ENCODE measurements around the gene LDLRAD4. TPM values are rescaled to one million over a fixed set of nuclear protein-coding genes. Genes with fewer than 3 reads are reported as not detected.

Gene LDLRAD4
- total and polyA plus RNA-seq, 2 experiments from 2014 or later, result 0.73 to 1.9 TPM

- H3K4me3 ChIP-seq, result no peak overlapping the region
- H3K27me3 ChIP-seq (ENCODE audit: insufficient read depth), result no peaks in the 10 kb centered on the region
- no peak overlapping the region for H3K4me2 ChIP-seq
- H4K20me1 ChIP-seq (replicated peaks; ENCODE audit: insufficient read depth), result 0 out of 2 replicates have a peak, but pooled peaks cover 3% of the 10 kb centered on the region
- H3K9me3 Mint-ChIP-seq, result no peaks in the 10 kb centered on the region
- H3K36me3 ChIP-seq (ENCODE audit: insufficient read depth), result no peaks in the 10 kb centered on the region
- no peak overlapping the region for H3K4me3 Mint-ChIP-seq
- H3K27ac ChIP-seq (ENCODE audit: low read depth), result no peak overlapping the region
- ATAC-seq, result no peak
- peaks cover 7% of the 10 kb centered on the region for H3K27me3 Mint-ChIP-seq (ENCODE audit: insufficient read depth, low read depth, poor library complexity)
- DNase-seq (ENCODE audit: low spot score), result no peak
- no peaks in the 10 kb centered on the region for H3K36me3 Mint-ChIP-seq (ENCODE audit: low read depth)
- H3K9me2 ChIP-seq (ENCODE audit: insufficient read depth), result no peaks in the 10 kb centered on the region
- no peaks in the 10 kb centered on the region for H3K79me2 ChIP-seq (replicated peaks; ENCODE audit: insufficient read depth)
- peaks cover 19% of the 10 kb centered on the region for H3K4me1 Mint-ChIP-seq
- H3F3A ChIP-seq (replicated peaks; ENCODE audit: low read depth), result no peaks in the 10 kb centered on the region
- TF ChIP-seq CTCF (conservative IDR thresholded peaks at IDR 0.05; ENCODE audit: low read depth in 2 of 2), result no peak
- no peak overlapping the region for H2AFZ ChIP-seq
- H3K4me1 ChIP-seq (ENCODE audit: insufficient read depth), result no peaks in the 10 kb centered on the region
- H3K27ac Mint-ChIP-seq, result no peak overlapping the region
These were observed 52.8 kb downstream of the LDLRAD4 start for GRCh38 chr18:13271302-13271911.

- Histone ChIP-seq H3K27me3 (ENCODE audit: insufficient read depth) (no peaks in the 10 kb centered on the region), H3K4me3 (no peak overlapping the region), H3K36me3 (ENCODE audit: insufficient read depth) (no peaks in the 10 kb centered on the region), H3F3A (replicated peaks; ENCODE audit: low read depth) (no peaks in the 10 kb centered on the region), H3K27ac (ENCODE audit: low read depth) (no peak overlapping the region), H3K79me2 (replicated peaks; ENCODE audit: insufficient read depth) (no peaks in the 10 kb centered on the region), H2AFZ (no peak overlapping the region), H3K9me2 (ENCODE audit: insufficient read depth) (no peaks in the 10 kb centered on the region), H3K4me2 (no peak overlapping the region), H3K4me1 (ENCODE audit: insufficient read depth) (no peaks in the 10 kb centered on the region), H4K20me1 (replicated peaks; ENCODE audit: insufficient read depth) (0 out of 2 replicates have a peak, but pooled peaks cover 3% of the 10 kb centered on the region)
- Mint-ChIP-seq H3K4me1 (peaks cover 21% of the 10 kb centered on the region), H3K36me3 (ENCODE audit: low read depth) (no peaks in the 10 kb centered on the region), H3K4me3 (no peak overlapping the region), H3K27me3 (ENCODE audit: insufficient read depth, low read depth, poor library complexity) (peaks cover 7% of the 10 kb centered on the region), H3K27ac (no peak overlapping the region), H3K9me3 (no peaks in the 10 kb centered on the region)
- DNase-seq (ENCODE audit: low spot score), result no peak
- peak; percentile 18; the same call in 2 of the 3 replicates for ATAC-seq
- no peak for TF ChIP-seq ZNF462 (CRISPR knock-in tag; IDR thresholded peaks at IDR 0.05)
- TF ChIP-seq ZNF114 (CRISPR knock-in tag; IDR thresholded peaks at IDR 0.05), result no peak
- no peak for TF ChIP-seq CREB1 (CRISPR knock-in tag; IDR thresholded peaks at IDR 0.05; ENCODE audit: low read depth)
- no peak for TF ChIP-seq NANOG (IDR thresholded peaks at IDR 0.05; ENCODE audit: borderline replicate concordance)
- TF ChIP-seq STAT1 (IDR thresholded peaks at IDR 0.05; ENCODE audit: unreplicated experiment), result no peak
- no peak for TF ChIP-seq POLR2AphosphoS5 (IDR thresholded peaks at IDR 0.05; ENCODE audit: low read depth)
- no peak for TF ChIP-seq ETS1 (IDR thresholded peaks at IDR 0.05)
- TF ChIP-seq CTCF (conservative IDR thresholded peaks at IDR 0.05; ENCODE audit: low read depth in 2 of 2), result no peak
- TF ChIP-seq JUNB (IDR thresholded peaks at IDR 0.05; ENCODE audit: unreplicated experiment), result no peak
- no peak for TF ChIP-seq EZH2phosphoT487 (IDR thresholded peaks at IDR 0.05; ENCODE audit: unreplicated experiment)
These were observed 53.9 kb downstream of the LDLRAD4 start for GRCh38 chr18:13272416-13272815.

Data from GM23338 (cell line).